Loucy (cell line): ENCODE results near the gene SDK2.

ENCODE experiments used
- H2AFZ ChIP-seq: fragments of 200-600 bp; sonication (generic); 2 replicates; pipeline ENCODE4 v1.6.0; 2016; ENCODE audit warnings: antibody characterized with exemption, mild to moderate bottlenecking, low read length, moderate library complexity
- H3F3A ChIP-seq: fragments of 200-600 bp; 2 replicates; pipeline ENCODE4 v1.6.0; 2016; ENCODE audit warnings: antibody characterized with exemption, low read depth, mild to moderate bottlenecking
- H3K27me3 ChIP-seq: fragments of 200-600 bp; sonication (generic); 2 replicates; pipeline ENCODE4 v1.6.1; 2014; ENCODE audit warnings: low read length, mild to moderate bottlenecking; ENCODE audit not compliant: insufficient read depth, poor library complexity, severe bottlenecking
- H3K36me3 ChIP-seq: fragments of 200-600 bp; sonication (generic); 2 replicates; pipeline ENCODE4 v1.6.1; 2016; ENCODE audit warnings: low read length; ENCODE audit not compliant: insufficient read depth
- H3K4me1 ChIP-seq: fragments of 200-600 bp; sonication (generic); 2 replicates; pipeline ENCODE4 v1.5.1; 2014; ENCODE audit warnings: low read length, mild to moderate bottlenecking; ENCODE audit not compliant: insufficient read depth, poor library complexity, severe bottlenecking
- H3K4me2 ChIP-seq: fragments of 200-600 bp; sonication (generic); 2 replicates; pipeline ENCODE4 v1.6.0; 2014; ENCODE audit warnings: antibody characterized with exemption, low read length, low read depth, mild to moderate bottlenecking; ENCODE audit not compliant: poor library complexity, severe bottlenecking
- H3K4me3 ChIP-seq: fragments of 200-600 bp; sonication (generic); 2 replicates; pipeline ENCODE4 v1.5.1; 2014; ENCODE audit warnings: low read length, mild to moderate bottlenecking, mixed read lengths; ENCODE audit not compliant: poor library complexity, severe bottlenecking
- H3K79me2 ChIP-seq: fragments of 200-600 bp; sonication (generic); 2 replicates; pipeline ENCODE4 v1.6.1; 2014; ENCODE audit warnings: low read length; ENCODE audit not compliant: insufficient read depth
- H3K9ac ChIP-seq: fragments of 200-600 bp; sonication (generic); 2 replicates; pipeline ENCODE4 v1.6.0; 2014; ENCODE audit warnings: mild to moderate bottlenecking, low read depth, low read length, moderate library complexity; ENCODE audit not compliant: poor library complexity, severe bottlenecking
- H3K9me2 ChIP-seq: fragments of 200-600 bp; sonication (generic); replicated peaks from 2 replicates; pipeline ENCODE4 v1.6.1; 2016; ENCODE audit warnings: low read depth, low read length, mixed read lengths
- H3K9me3 ChIP-seq: fragments of 200-600 bp; sonication (generic); 2 replicates; pipeline ENCODE4 v1.6.1; 2014; ENCODE audit warnings: mild to moderate bottlenecking, antibody characterized with exemption, low read length, low read depth; ENCODE audit not compliant: insufficient read depth
- H4K20me1 ChIP-seq: fragments of 200-600 bp; sonication (generic); 2 replicates; pipeline ENCODE4 v1.6.0; 2014; ENCODE audit warnings: antibody characterized with exemption, low read length, mild to moderate bottlenecking; ENCODE audit not compliant: insufficient read depth, poor library complexity, severe bottlenecking
- CTCF ChIP-seq: fragments of 200-600 bp; sonication (generic); conservative IDR thresholded peaks from 2 replicates; pipeline ENCODE4 v1.5.1; 2014; ENCODE audit warnings: mild to moderate bottlenecking, antibody characterized with exemption, low read length
- EZH2phosphoT487 ChIP-seq: fragments of 200-600 bp; IDR thresholded peaks from 2 replicates; pipeline ENCODE4 v1.6.1; 2018; ENCODE audit warnings: antibody characterized with exemption, mild to moderate bottlenecking, moderate library complexity, borderline replicate concordance

SDK2 gene

DNA sequence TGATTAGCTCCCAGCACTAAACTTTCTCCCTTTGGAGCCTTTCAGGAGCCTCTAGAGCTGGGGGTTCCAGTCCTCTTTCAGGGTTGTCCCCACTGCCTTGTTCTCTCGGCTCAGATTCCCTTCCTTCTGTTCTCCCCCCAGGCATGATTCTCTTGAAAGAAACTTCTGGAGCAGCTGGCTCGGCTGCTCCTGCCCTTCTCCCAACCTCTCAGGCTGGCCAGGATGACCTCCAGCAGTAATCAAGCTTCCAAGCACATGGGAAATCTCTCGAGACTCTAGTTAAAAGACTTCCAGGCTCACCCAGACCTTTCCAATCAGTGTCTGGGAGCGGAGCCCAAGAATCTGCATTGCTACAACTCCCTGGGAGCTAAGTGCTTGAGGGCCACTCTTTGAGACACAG lies 3.6 kb downstream of the SDK2 start:
- Histone ChIP-seq H3K9me2 (no peaks in the 10 kb centered on the region), H3F3A (no peaks in the 10 kb centered on the region), H2AFZ (no peak overlapping the region), H3K9ac (no peak overlapping the region), H3K79me2 (peaks cover 86% of the 10 kb centered on the region), H3K4me1 (peaks cover 25% of the 10 kb centered on the region), H3K27me3 (no peaks in the 10 kb centered on the region), H3K4me2 (peak overlapping the region; percentile 84), H3K4me3 (peak overlapping the region; percentile 84), H3K36me3 (no peaks in the 10 kb centered on the region), H4K20me1 (peaks cover 13% of the 10 kb centered on the region), H3K9me3 (no peaks in the 10 kb centered on the region)
- no peak for TF ChIP-seq EZH2phosphoT487
- no peak for TF ChIP-seq CTCF

DNA sequence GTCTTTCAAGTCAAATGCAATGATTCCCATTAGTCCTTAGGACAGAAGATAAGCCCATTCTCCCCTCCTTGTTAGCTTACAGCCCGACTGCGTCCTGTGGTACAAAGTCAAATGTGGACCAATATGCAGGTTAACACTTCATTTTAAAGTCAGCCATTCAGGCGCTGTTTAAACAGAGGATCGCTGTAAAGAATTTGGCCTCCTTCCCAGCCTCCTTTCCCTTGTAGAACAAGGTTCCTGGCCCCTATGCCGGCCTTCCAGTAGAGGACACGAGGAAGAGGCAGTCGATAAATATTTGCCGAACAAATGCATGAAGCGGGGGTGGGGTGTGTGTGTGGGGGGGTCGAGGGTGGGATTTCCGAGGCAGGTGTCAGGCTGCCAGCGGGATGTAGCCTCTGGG lies 4.3 kb downstream of the SDK2 start:
- H3F3A ChIP-seq = no peaks in the 10 kb centered on the region
- H3K9ac ChIP-seq = no peak overlapping the region
- no peak overlapping the region for H2AFZ ChIP-seq
- H3K9me2 ChIP-seq = no peaks in the 10 kb centered on the region
- no peak for TF ChIP-seq EZH2phosphoT487
- TF ChIP-seq CTCF = no peak
- H3K27me3 ChIP-seq = no peaks in the 10 kb centered on the region
- peak overlapping the region; percentile 84 for H3K4me3 ChIP-seq
- H4K20me1 ChIP-seq = peaks cover 18% of the 10 kb centered on the region
- peak overlapping the region; percentile 84 for H3K4me2 ChIP-seq
- no peaks in the 10 kb centered on the region for H3K9me3 ChIP-seq
- peaks cover 93% of the 10 kb centered on the region for H3K79me2 ChIP-seq
- H3K36me3 ChIP-seq = no peaks in the 10 kb centered on the region
- peaks cover 25% of the 10 kb centered on the region for H3K4me1 ChIP-seq

DNA sequence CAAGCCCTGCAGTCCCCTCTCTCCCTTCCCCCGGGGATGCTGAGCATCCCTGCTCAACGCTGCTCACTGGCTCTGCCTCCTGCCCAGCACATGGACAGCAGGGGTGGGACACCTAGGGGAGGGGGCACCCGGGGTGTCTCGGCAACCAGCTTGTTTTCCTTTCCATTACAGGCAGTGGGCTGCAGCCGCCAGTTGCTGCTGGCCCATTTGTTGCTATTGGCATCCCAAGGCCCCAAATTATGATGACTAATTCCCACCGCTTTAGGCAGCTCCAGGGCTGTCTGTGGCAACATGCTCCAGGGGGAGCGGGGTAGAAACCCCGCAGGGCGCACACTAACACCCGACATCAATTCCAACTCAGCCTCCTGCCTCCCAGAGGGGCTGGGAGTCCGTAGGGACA lies 4.9 kb downstream of the SDK2 start:
- H3K36me3 ChIP-seq = no peaks in the 10 kb centered on the region
- H3K4me2 ChIP-seq = peak overlapping the region; percentile 84
- H3K79me2 ChIP-seq = peaks cover 96% of the 10 kb centered on the region
- H3K27me3 ChIP-seq = no peaks in the 10 kb centered on the region
- H3K9me2 ChIP-seq = no peaks in the 10 kb centered on the region
- no peak overlapping the region for H2AFZ ChIP-seq
- H3K4me1 ChIP-seq = peaks cover 25% of the 10 kb centered on the region
- TF ChIP-seq EZH2phosphoT487 = no peak
- TF ChIP-seq CTCF = no peak
- peak overlapping the region; percentile 84 for H3K4me3 ChIP-seq
- H3K9me3 ChIP-seq = no peaks in the 10 kb centered on the region
- H3F3A ChIP-seq = no peaks in the 10 kb centered on the region
- H4K20me1 ChIP-seq = peaks cover 18% of the 10 kb centered on the region
- no peak overlapping the region for H3K9ac ChIP-seq
